SH-SY5Y (cell line): ENCODE results near the gene IFT172.

Experiments
- GATA2 ChIP-seq: IDR thresholded peaks from 2 replicates; pipeline ENCODE4 v1.6.1; 2011; ENCODE audit warnings: mild to moderate bottlenecking, low read depth, low read length
- GATA3 ChIP-seq: IDR thresholded peaks from 2 replicates; pipeline ENCODE4 v1.6.1; 2011; ENCODE audit warnings: low read depth, mild to moderate bottlenecking, low read length, moderate library complexity

DNA sequence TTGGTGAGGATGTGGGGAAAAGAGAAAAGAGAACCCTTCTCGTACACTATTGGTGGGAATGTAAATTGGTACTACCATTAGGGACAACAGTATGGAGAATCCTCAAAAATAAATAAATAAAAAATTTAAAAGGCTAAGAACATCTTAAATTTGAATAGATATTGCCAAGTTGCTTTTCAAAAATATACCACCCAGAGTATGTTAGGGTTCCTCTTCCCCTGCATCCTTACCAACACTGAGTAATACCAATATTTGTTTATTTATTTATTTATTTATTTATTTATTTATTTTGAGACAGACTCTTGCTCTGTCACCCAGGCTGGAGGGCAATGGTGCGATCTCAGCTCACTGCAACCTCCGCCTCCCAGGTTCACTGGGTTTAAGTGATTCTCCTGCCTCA is 66.6 kb downstream of the IFT172 start:
- TF ChIP-seq GATA2 = no peak
- TF ChIP-seq GATA3 = no peak
